HEK293T (cell line): ENCODE measurements around the gene OR52E5.

Source experiments
- ARNT ChIP-seq: fragments of 450-650 bp; IDR thresholded peaks from 2 replicates; pipeline ENCODE4 v1.6.1; 2017; ENCODE audit warnings: mild to moderate bottlenecking
- BHLHE40 ChIP-seq: fragments of 450-650 bp; IDR thresholded peaks from 2 replicates; pipeline ENCODE4 v1.6.1; 2016; ENCODE audit warnings: mild to moderate bottlenecking, moderate library complexity, borderline replicate concordance
- ELF4 ChIP-seq: fragments of 450-650 bp; IDR thresholded peaks from 2 replicates; pipeline ENCODE4 v1.6.1; 2017; ENCODE audit warnings: antibody characterized with exemption
- FOXK2 ChIP-seq: fragments of 450-650 bp; IDR thresholded peaks from 2 replicates; pipeline ENCODE4 v1.6.1; 2016; ENCODE audit warnings: mild to moderate bottlenecking
- FOXM1 ChIP-seq: fragments of 450-650 bp; IDR thresholded peaks from 2 replicates; pipeline ENCODE4 v1.6.1; 2017; ENCODE audit warnings: mild to moderate bottlenecking, borderline replicate concordance
- HDGF ChIP-seq: fragments of 450-650 bp; IDR thresholded peaks from 2 replicates; pipeline ENCODE4 v1.6.1; 2017; ENCODE audit warnings: antibody characterized with exemption, borderline replicate concordance
- L3MBTL2 ChIP-seq: fragments of 450-650 bp; conservative IDR thresholded peaks from 2 replicates; pipeline ENCODE4 v1.6.1; 2016; ENCODE audit warnings: mild to moderate bottlenecking
- LEF1 ChIP-seq: fragments of 450-650 bp; IDR thresholded peaks from 2 replicates; pipeline ENCODE4 v1.6.1; 2017; ENCODE audit warnings: mild to moderate bottlenecking, borderline replicate concordance
- NFRKB ChIP-seq: fragments of 450-650 bp; IDR thresholded peaks from 2 replicates; pipeline ENCODE4 v1.6.1; 2016; ENCODE audit warnings: mild to moderate bottlenecking, moderate library complexity
- SP1 ChIP-seq: fragments of 450-650 bp; IDR thresholded peaks from 2 replicates; pipeline ENCODE4 v1.6.1; 2017
- SUZ12 ChIP-seq: fragments of 450-650 bp; IDR thresholded peaks from 2 replicates; pipeline ENCODE4 v1.6.1; 2016; ENCODE audit warnings: mild to moderate bottlenecking
- TARDBP ChIP-seq: fragments of 450-650 bp; IDR thresholded peaks from 2 replicates; pipeline ENCODE4 v1.6.1; 2016
- ZNF384 ChIP-seq: fragments of 450-650 bp; IDR thresholded peaks from 2 replicates; pipeline ENCODE4 v1.6.1; 2016
- TF ChIP-seq, protein P1 (sequence below): fragments of 450-650 bp; IDR thresholded peaks from 2 replicates; pipeline ENCODE4 v1.6.1; 2016

DNA sequence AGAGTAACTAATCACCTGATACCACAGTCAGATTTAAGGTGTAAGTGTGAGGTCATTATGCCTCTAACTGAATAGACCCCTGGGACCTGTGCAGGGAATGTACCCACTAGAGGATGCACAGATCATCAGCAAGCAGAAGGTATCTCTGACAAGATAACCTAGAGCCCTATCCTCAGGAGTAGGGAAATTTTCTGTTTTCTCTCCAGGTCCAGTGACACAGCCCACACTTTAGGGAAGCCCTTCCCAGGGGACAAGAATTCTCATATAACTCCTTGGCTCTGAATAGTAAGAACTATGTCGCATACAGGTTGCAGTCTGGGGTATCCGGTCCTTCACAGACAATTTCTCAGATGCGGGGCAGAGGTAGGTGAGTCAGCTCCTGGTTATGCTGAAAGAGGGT is at the start of gene OR52E5:
- TF ChIP-seq SUZ12 = no peak
- no peak for TF ChIP-seq FOXM1
- no peak for TF ChIP-seq SP1
- TF ChIP-seq FOXK2 = no peak
- TF ChIP-seq, protein P1, sequence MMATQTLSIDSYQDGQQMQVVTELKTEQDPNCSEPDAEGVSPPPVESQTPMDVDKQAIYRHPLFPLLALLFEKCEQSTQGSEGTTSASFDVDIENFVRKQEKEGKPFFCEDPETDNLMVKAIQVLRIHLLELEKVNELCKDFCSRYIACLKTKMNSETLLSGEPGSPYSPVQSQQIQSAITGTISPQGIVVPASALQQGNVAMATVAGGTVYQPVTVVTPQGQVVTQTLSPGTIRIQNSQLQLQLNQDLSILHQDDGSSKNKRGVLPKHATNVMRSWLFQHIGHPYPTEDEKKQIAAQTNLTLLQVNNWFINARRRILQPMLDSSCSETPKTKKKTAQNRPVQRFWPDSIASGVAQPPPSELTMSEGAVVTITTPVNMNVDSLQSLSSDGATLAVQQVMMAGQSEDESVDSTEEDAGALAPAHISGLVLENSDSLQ = no peak
- TF ChIP-seq ELF4 = no peak
- no peak for TF ChIP-seq BHLHE40
- TF ChIP-seq ZNF384 = no peak
- TF ChIP-seq HDGF = no peak
- no peak for TF ChIP-seq L3MBTL2
- TF ChIP-seq NFRKB = no peak
- no peak for TF ChIP-seq TARDBP
- TF ChIP-seq ARNT = no peak
- no peak for TF ChIP-seq LEF1
